WERI-Rb-1 (cell line): ENCODE results near the gene SH3RF2.
A peak's percentile ranks its signal among the peaks of the same experiment; 100 is the strongest.
"Not testable (repeated sequence)": the region's sequence is repeated elsewhere in the genome, so short reads cannot be mapped to it uniquely, and the experiment has no call there.

Source experiments
- DNase-seq: peaks from one replicate; pipeline ENCODE4 v3.0.0-alpha.2; 2020
- H3K27ac ChIP-seq: fragments of 250-450 bp; sonication (Bioruptor Pico); 2 replicates; pipeline ENCODE4 v1.5.1; 2020; ENCODE audit warnings: mild to moderate bottlenecking, moderate library complexity
- H3K27me3 ChIP-seq: fragments of 250-450 bp; sonication (Bioruptor Pico); 2 replicates; pipeline ENCODE4 v1.5.1; 2021; ENCODE audit warnings: mild to moderate bottlenecking, low read depth, moderate library complexity; ENCODE audit not compliant: insufficient read depth, severe bottlenecking
- H3K36me3 ChIP-seq: fragments of 250-450 bp; sonication (Bioruptor Pico); 2 replicates; pipeline ENCODE4 v1.5.1; 2020; ENCODE audit warnings: mild to moderate bottlenecking, moderate library complexity
- H3K4me3 ChIP-seq: 2 replicates; pipeline ENCODE4 v1.5.1; 2011; ENCODE audit warnings: low read depth, mild to moderate bottlenecking, control low read depth, low read length
- H3K9me3 ChIP-seq: fragments of 250-450 bp; sonication (Bioruptor Pico); 2 replicates; pipeline ENCODE4 v1.5.1; 2021; ENCODE audit warnings: mild to moderate bottlenecking, moderate library complexity; ENCODE audit not compliant: severe bottlenecking
- CTCF ChIP-seq: IDR thresholded peaks from 2 replicates; pipeline ENCODE4 v1.5.1; 2011; ENCODE audit warnings: low read depth, mild to moderate bottlenecking, control low read depth, inconsistent platforms, low read length

Gene SH3RF2

GRCh38 chr5:145936401-145937131 is at the start of gene SH3RF2:
TSS of gene SH3RF2 (plus strand) at chr5:145936578. CDS start at chr5:145937929, 1,351 bp downstream.
- H3K4me3 ChIP-seq: no peak within 1 kb of the TSS
- no peaks in the 10 kb centered on the region for H3K27me3 ChIP-seq
- no peaks in the 10 kb centered on the region for H3K9me3 ChIP-seq
- no peak within 1 kb of the TSS for H3K27ac ChIP-seq
- no peak for DNase-seq
- no peaks in the 10 kb centered on the region for H3K36me3 ChIP-seq
- TF ChIP-seq CTCF: no peak

GRCh38 chr5:145887217-145887616 is 49.2 kb upstream of the SH3RF2 start:
- no peak for DNase-seq
- H3K9me3 ChIP-seq: no peaks in the 10 kb centered on the region
- H3K4me3 ChIP-seq: no peak overlapping the region
- no peaks in the 10 kb centered on the region for H3K36me3 ChIP-seq
- H3K27me3 ChIP-seq: no peaks in the 10 kb centered on the region
- no peak for TF ChIP-seq CTCF
- H3K27ac ChIP-seq: no peak overlapping the region

- Histone ChIP-seq H3K9me3 (no peaks in the 10 kb centered on the region), H3K4me3 (no peak overlapping the region), H3K27ac (no peak overlapping the region), H3K27me3 (no peaks in the 10 kb centered on the region), H3K36me3 (no peaks in the 10 kb centered on the region)
- peak; percentile 83 for TF ChIP-seq CTCF
- DNase-seq: peak; percentile 77
Measured at GRCh38 chr5:145887976-145888574, 48.3 kb upstream of the SH3RF2 start.

- DNase-seq: no peak
- H3K4me3 ChIP-seq: no peak overlapping the region
- no peaks in the 10 kb centered on the region for H3K27me3 ChIP-seq
- H3K9me3 ChIP-seq: no peaks in the 10 kb centered on the region
- no peak for TF ChIP-seq CTCF
- H3K27ac ChIP-seq: no peak overlapping the region
- no peaks in the 10 kb centered on the region for H3K36me3 ChIP-seq
Measured at GRCh38 chr5:145889611-145890010, 46.8 kb upstream of the SH3RF2 start.

- H3K4me3 ChIP-seq, H3K36me3 ChIP-seq, H3K27ac ChIP-seq, H3K27me3 ChIP-seq, DNase-seq, H3K9me3 ChIP-seq: not testable (repeated sequence)
Measured at GRCh38 chr5:145891378-145891777, 45.0 kb upstream of the SH3RF2 start.

GRCh38 chr5:145898171-145898570 is 38.2 kb upstream of the SH3RF2 start:
- DNase-seq: no peak
- no peak for TF ChIP-seq CTCF
- no peaks in the 10 kb centered on the region for H3K27me3 ChIP-seq
- H3K4me3 ChIP-seq: no peak overlapping the region
- H3K27ac ChIP-seq: no peak overlapping the region
- H3K9me3 ChIP-seq: no peaks in the 10 kb centered on the region
- no peaks in the 10 kb centered on the region for H3K36me3 ChIP-seq
